C4-2B (cell line): ENCODE results near the gene CLIP1.

ENCODE experiments used
- ZFX ChIP-seq: fragments of 450-650 bp; IDR thresholded peaks from 2 replicates; pipeline ENCODE4 v1.6.1; 2017
- TF ChIP-seq, protein P1 (sequence below): fragments of 450-650 bp; conservative IDR thresholded peaks from 2 replicates; pipeline ENCODE4 v1.5.1; 2017; ENCODE audit warnings: mild to moderate bottlenecking

DNA sequence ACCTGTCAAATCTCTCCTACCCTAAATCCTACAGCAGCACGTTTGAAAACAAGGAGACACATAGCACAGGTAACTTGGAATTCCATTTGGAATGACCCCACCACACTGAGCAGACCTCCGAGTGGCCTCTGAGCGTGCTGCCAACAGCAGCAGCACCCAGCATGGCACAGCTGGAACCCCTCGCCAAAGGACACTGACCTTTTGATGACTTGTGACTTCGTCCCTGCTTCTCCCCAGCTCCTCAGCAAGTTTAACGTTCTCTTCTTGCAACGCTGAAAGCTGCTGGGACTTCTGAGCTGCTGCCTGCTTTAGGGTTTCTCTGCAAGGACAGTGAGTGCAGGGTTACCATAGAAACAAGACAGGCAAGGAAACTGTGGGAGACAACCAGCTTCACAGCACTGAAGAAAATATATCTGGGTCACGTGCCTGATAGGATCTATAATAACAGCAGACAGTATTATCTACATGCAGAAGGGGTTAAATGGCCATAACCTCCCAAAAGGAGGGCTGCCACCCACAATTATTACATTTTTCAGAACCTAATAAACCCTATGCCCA lies 112.8 kb downstream of the CLIP1 start:
- TF ChIP-seq, protein P1, sequence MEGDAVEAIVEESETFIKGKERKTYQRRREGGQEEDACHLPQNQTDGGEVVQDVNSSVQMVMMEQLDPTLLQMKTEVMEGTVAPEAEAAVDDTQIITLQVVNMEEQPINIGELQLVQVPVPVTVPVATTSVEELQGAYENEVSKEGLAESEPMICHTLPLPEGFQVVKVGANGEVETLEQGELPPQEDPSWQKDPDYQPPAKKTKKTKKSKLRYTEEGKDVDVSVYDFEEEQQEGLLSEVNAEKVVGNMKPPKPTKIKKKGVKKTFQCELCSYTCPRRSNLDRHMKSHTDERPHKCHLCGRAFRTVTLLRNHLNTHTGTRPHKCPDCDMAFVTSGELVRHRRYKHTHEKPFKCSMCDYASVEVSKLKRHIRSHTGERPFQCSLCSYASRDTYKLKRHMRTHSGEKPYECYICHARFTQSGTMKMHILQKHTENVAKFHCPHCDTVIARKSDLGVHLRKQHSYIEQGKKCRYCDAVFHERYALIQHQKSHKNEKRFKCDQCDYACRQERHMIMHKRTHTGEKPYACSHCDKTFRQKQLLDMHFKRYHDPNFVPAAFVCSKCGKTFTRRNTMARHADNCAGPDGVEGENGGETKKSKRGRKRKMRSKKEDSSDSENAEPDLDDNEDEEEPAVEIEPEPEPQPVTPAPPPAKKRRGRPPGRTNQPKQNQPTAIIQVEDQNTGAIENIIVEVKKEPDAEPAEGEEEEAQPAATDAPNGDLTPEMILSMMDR = no peak
- no peak for TF ChIP-seq ZFX
